H9 (cell line): ENCODE results near the gene ITSN2. TPM values are rescaled to one million over a fixed set of nuclear protein-coding genes. Genes with fewer than 3 reads are reported as not detected.

Experiments used
- DNase-seq: peaks from one replicate; pipeline ENCODE4 v3.0.0-alpha.2; 2017
- H2AFZ ChIP-seq: one replicate; pipeline ENCODE4 v1.6.1; 2013; ENCODE audit warnings: mild to moderate bottlenecking, low read length, control low read depth, moderate library complexity
- H2AK5ac ChIP-seq: 2 replicates; pipeline ENCODE4 v1.6.1; 2013; ENCODE audit warnings: low read length, control low read depth, mixed read lengths; ENCODE audit not compliant: insufficient read length
- H2BK120ac ChIP-seq: one replicate; pipeline ENCODE4 v1.6.1; 2013; ENCODE audit warnings: low read depth, mild to moderate bottlenecking, low read length, control low read depth, inconsistent platforms; ENCODE audit not compliant: poor library complexity, severe bottlenecking
- H2BK12ac ChIP-seq: 2 replicates; pipeline ENCODE4 v1.6.1; 2013; ENCODE audit warnings: low read length, control low read depth, mixed read lengths, low read depth; ENCODE audit not compliant: insufficient read length
- H2BK15ac ChIP-seq: 2 replicates; pipeline ENCODE4 v1.6.1; 2013; ENCODE audit warnings: low read depth, low read length, control low read depth
- H2BK20ac ChIP-seq: one replicate; pipeline ENCODE4 v1.6.1; 2013; ENCODE audit warnings: low read depth, mild to moderate bottlenecking, low read length, control low read depth, inconsistent platforms; ENCODE audit not compliant: poor library complexity, severe bottlenecking
- H2BK5ac ChIP-seq: 2 replicates; pipeline ENCODE4 v1.6.1; 2013; ENCODE audit warnings: low read length, control low read depth, mixed read lengths; ENCODE audit not compliant: insufficient read length
- H3K14ac ChIP-seq: 2 replicates; pipeline ENCODE4 v1.6.1; 2013; ENCODE audit warnings: low read length, control low read depth; ENCODE audit not compliant: insufficient read depth
- H3K18ac ChIP-seq: 2 replicates; pipeline ENCODE4 v1.6.1; 2013; ENCODE audit warnings: low read depth, mild to moderate bottlenecking, mixed read lengths, low read length, control low read depth; ENCODE audit not compliant: insufficient read length
- H3K23ac ChIP-seq: 2 replicates; pipeline ENCODE4 v1.6.1; 2013; ENCODE audit warnings: low read length, control low read depth, mixed read lengths, low read depth; ENCODE audit not compliant: insufficient read length
- H3K23me2 ChIP-seq: 2 replicates; pipeline ENCODE4 v1.6.1; 2013; ENCODE audit warnings: low read depth, mild to moderate bottlenecking, mixed read lengths, low read length, control low read depth; ENCODE audit not compliant: insufficient read length, poor library complexity, severe bottlenecking
- H3K27ac ChIP-seq: 2 replicates; pipeline ENCODE4 v1.5.1; 2013; ENCODE audit warnings: low read length, control low read depth, mixed read lengths, low read depth; ENCODE audit not compliant: insufficient read length
- H3K27me3 ChIP-seq: 2 replicates; pipeline ENCODE4 v1.6.1; 2013; ENCODE audit warnings: low read length, control low read depth, inconsistent platforms; ENCODE audit not compliant: insufficient read depth
- H3K4ac ChIP-seq: 2 replicates; pipeline ENCODE4 v1.6.1; 2013; ENCODE audit warnings: low read depth, mild to moderate bottlenecking, control low read depth, inconsistent platforms, low read length, moderate library complexity
- H3K4me1 ChIP-seq: 2 replicates; pipeline ENCODE4 v1.6.1; 2013; ENCODE audit warnings: low read length, control low read depth, inconsistent platforms; ENCODE audit not compliant: insufficient read depth
- H3K4me2 ChIP-seq: 2 replicates; pipeline ENCODE4 v1.6.1; 2013; ENCODE audit warnings: low read length, control low read depth, mixed read lengths; ENCODE audit not compliant: insufficient read length, insufficient read depth
- H3K56ac ChIP-seq: 2 replicates; pipeline ENCODE4 v1.6.1; 2013; ENCODE audit warnings: low read depth, mild to moderate bottlenecking, mixed read lengths, low read length, control low read depth; ENCODE audit not compliant: insufficient read length
- H3K79me1 ChIP-seq: 2 replicates; pipeline ENCODE4 v1.6.1; 2013; ENCODE audit warnings: low read depth, mild to moderate bottlenecking, moderate library complexity, low read length, control low read depth, inconsistent platforms; ENCODE audit not compliant: insufficient read depth, poor library complexity, severe bottlenecking
- H3K79me2 ChIP-seq: 2 replicates; pipeline ENCODE4 v1.6.1; 2013; ENCODE audit warnings: low read length, control low read depth, inconsistent platforms; ENCODE audit not compliant: insufficient read depth
- H3K9ac ChIP-seq: 2 replicates; pipeline ENCODE4 v1.6.1; 2013; ENCODE audit warnings: low read length, control low read depth, mixed read lengths; ENCODE audit not compliant: insufficient read length; ENCODE audit errors: extremely low read depth
- H3K9me3 ChIP-seq: one replicate; pipeline ENCODE4 v1.6.1; 2013; ENCODE audit warnings: low read depth, low read length, inconsistent platforms; ENCODE audit not compliant: control insufficient read depth
- H3T11ph ChIP-seq: one replicate; pipeline ENCODE4 v1.6.1; 2013; ENCODE audit warnings: mild to moderate bottlenecking, low read length, control low read depth, inconsistent platforms
- H4K20me1 ChIP-seq: one replicate; pipeline ENCODE4 v1.6.1; 2013; ENCODE audit not compliant: control insufficient read depth, insufficient read length, insufficient read depth
- H4K5ac ChIP-seq: 2 replicates; pipeline ENCODE4 v1.6.1; 2013; ENCODE audit warnings: low read depth, mild to moderate bottlenecking, mixed read lengths, low read length, control low read depth; ENCODE audit not compliant: insufficient read length
- H4K8ac ChIP-seq: replicated peaks from 2 replicates; pipeline ENCODE4 v1.6.1; 2013; ENCODE audit warnings: low read length, control low read depth, mixed read lengths, low read depth; ENCODE audit not compliant: insufficient read length
- H4K91ac ChIP-seq: 2 replicates; pipeline ENCODE4 v1.6.1; 2013; ENCODE audit warnings: low read depth, mild to moderate bottlenecking, moderate library complexity, mixed read lengths, low read length, control low read depth; ENCODE audit not compliant: insufficient read length
- H3K27ac Mint-ChIP-seq, 3 experiments: 2 replicates in 2 of 3; 3 replicates in 1 of 3; pipeline ENCODE4 v1.8.0; 2020 to 2021; ENCODE audit warnings: mixed read lengths in 3 of 3, mild to moderate bottlenecking in 1 of 3, moderate library complexity in 1 of 3
- H3K27me3 Mint-ChIP-seq: 2 replicates; pipeline ENCODE4 v1.8.0; 2021; ENCODE audit warnings: low read depth, mild to moderate bottlenecking, moderate library complexity, mixed read lengths
- H3K36me3 Mint-ChIP-seq, 3 experiments: 2 replicates in 2 of 3; 3 replicates in 1 of 3; pipeline ENCODE4 v1.8.0; 2020 to 2021; ENCODE audit warnings: low read depth in 3 of 3, mixed read lengths in 3 of 3; ENCODE audit not compliant: insufficient read depth in 1 of 3
- H3K4me1 Mint-ChIP-seq, 2 experiments: 2 replicates each; pipeline ENCODE4 v1.8.0; 2020; ENCODE audit warnings: mixed read lengths in 2 of 2
- H3K4me3 Mint-ChIP-seq, 2 experiments: 2 replicates in 1 of 2; 3 replicates in 1 of 2; pipeline ENCODE4 v1.8.0; 2020 to 2021; ENCODE audit warnings: mild to moderate bottlenecking in 2 of 2, mixed read lengths in 2 of 2, moderate library complexity in 1 of 2
- H3K9me3 Mint-ChIP-seq, 2 experiments: 2 replicates in 1 of 2; 3 replicates in 1 of 2; pipeline ENCODE4 v1.8.0; 2020; ENCODE audit warnings: mild to moderate bottlenecking in 2 of 2, mixed read lengths in 2 of 2, moderate library complexity in 1 of 2
- CTCF ChIP-seq: fragments of 200-600 bp; sonication (generic); conservative IDR thresholded peaks from 3 replicates; pipeline ENCODE4 v1.8.0; 2021; ENCODE audit warnings: antibody characterized with exemption, mild to moderate bottlenecking
- WGBS: extraction: QIAGEN DNeasy Blood & Tissue Kit; methylation state at CpG from one replicate; pipeline ENCODE4 v1.1.7; 2013; ENCODE audit warnings: missing lambda C conversion rate, low lambda C conversion rate, mixed read lengths; ENCODE audit not compliant: insufficient read length; ENCODE audit errors: extremely low coverage; 5-methylcytosine and 5-hydroxymethylcytosine counted together
- total RNA-seq: library from RNA; stranded (reverse); gene quantifications from 2 replicates; pipeline ENCODE4 v1.2.1, GENCODE V29; 2021

The ITSN2 gene
- total RNA-seq, 1 experiment from 2014 or later, result 17.0 TPM

- Histone ChIP-seq H4K91ac (no peak overlapping the region), H2AFZ (no peak overlapping the region), H3K18ac (no peak overlapping the region), H3K23ac (no peak overlapping the region), H4K8ac (no peak overlapping the region), H3K4me2 (no peak overlapping the region), H2BK5ac (no peak overlapping the region), H4K20me1 (no peaks in the 10 kb centered on the region), H3K4me1 (no peaks in the 10 kb centered on the region), H4K5ac (no peak overlapping the region), H2BK12ac (no peak overlapping the region), H3K27ac (no peak overlapping the region), H3K9ac (no peak overlapping the region), H3T11ph (no peak overlapping the region), H2BK120ac (no peak overlapping the region), H2BK15ac (no peak overlapping the region), H3K56ac (no peak overlapping the region), H3K79me2 (no peaks in the 10 kb centered on the region), H3K9me3 (no peaks in the 10 kb centered on the region), H3K14ac (no peak overlapping the region), H2AK5ac (no peak overlapping the region), H2BK20ac (no peak overlapping the region), H3K79me1 (no peaks in the 10 kb centered on the region), H3K23me2 (no peaks in the 10 kb centered on the region), H3K4ac (no peak overlapping the region), H3K27me3 (no peaks in the 10 kb centered on the region; the same call in 1 of the 2 replicates)
- H3K27ac Mint-ChIP-seq, result no peak overlapping the region
- peaks cover 7 to 11% of the 10 kb centered on the region in 2 experiments for H3K4me1 Mint-ChIP-seq
- no peaks in the 10 kb centered on the region for H3K36me3 Mint-ChIP-seq
- H3K4me3 Mint-ChIP-seq, result no peak overlapping the region
- no peaks in the 10 kb centered on the region for H3K9me3 Mint-ChIP-seq
- H3K27me3 Mint-ChIP-seq, result peaks cover 1% of the 10 kb centered on the region
- TF ChIP-seq CTCF, result no peak
- no CpG with 5 or more reads among the region's 5 CpGs for WGBS
- DNase-seq, result no peak
Measured at GRCh38 chr2:24169023-24169422, 191.3 kb downstream of the ITSN2 start.
